Retinal pigment epithelial cell (primary cell): ENCODE measurements around the gene FAM83F.

Experiments used
- DNase-seq: peaks from one replicate; pipeline ENCODE4 v3.0.0-alpha.2; 2010; ENCODE audit warnings: low read depth
- H3K4me3 ChIP-seq: 2 replicates; pipeline ENCODE4 v1.5.1; 2011; ENCODE audit warnings: mild to moderate bottlenecking, low read length, control low read depth, moderate library complexity
- TF ChIP-seq, protein P1 (sequence below): conservative IDR thresholded peaks from 2 replicates; pipeline ENCODE4 v1.5.1; 2011; ENCODE audit warnings: low read depth, low read length, control low read depth, inconsistent platforms

The FAM83F gene

DNA sequence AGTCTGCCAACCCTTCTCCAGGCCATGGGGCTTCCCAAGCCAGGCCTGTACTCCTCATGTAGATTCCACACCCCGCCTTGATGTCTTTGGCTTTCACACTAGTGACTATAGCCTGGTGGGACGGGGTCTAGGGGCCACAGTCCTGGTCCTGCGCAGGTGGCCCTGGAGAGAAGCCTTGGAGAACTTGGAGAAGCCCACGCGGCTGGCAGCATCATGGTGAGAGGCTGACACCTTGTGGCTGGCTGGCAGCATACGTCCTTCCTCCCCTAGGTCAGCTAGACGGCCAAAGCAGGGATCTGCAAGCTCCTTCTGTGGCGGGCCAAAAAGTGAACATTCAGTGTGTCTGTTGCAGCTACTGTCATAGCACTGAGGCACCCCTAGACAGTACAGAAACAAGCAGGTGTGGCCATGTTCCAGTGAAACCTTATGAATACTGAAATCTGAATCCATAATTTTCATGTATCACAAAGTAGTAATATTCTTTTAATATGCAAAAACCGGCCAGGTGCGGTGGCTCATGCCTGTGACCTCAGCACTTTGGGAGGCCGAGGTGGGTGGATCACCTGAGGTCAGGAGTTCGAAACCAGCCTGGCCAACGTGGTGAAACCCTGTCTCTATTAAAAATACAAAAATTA is 42.0 kb downstream of the FAM83F start:
- no peak for DNase-seq
- TF ChIP-seq, protein P1, sequence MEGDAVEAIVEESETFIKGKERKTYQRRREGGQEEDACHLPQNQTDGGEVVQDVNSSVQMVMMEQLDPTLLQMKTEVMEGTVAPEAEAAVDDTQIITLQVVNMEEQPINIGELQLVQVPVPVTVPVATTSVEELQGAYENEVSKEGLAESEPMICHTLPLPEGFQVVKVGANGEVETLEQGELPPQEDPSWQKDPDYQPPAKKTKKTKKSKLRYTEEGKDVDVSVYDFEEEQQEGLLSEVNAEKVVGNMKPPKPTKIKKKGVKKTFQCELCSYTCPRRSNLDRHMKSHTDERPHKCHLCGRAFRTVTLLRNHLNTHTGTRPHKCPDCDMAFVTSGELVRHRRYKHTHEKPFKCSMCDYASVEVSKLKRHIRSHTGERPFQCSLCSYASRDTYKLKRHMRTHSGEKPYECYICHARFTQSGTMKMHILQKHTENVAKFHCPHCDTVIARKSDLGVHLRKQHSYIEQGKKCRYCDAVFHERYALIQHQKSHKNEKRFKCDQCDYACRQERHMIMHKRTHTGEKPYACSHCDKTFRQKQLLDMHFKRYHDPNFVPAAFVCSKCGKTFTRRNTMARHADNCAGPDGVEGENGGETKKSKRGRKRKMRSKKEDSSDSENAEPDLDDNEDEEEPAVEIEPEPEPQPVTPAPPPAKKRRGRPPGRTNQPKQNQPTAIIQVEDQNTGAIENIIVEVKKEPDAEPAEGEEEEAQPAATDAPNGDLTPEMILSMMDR: peak; percentile 88
- no peak overlapping the region for H3K4me3 ChIP-seq

DNA sequence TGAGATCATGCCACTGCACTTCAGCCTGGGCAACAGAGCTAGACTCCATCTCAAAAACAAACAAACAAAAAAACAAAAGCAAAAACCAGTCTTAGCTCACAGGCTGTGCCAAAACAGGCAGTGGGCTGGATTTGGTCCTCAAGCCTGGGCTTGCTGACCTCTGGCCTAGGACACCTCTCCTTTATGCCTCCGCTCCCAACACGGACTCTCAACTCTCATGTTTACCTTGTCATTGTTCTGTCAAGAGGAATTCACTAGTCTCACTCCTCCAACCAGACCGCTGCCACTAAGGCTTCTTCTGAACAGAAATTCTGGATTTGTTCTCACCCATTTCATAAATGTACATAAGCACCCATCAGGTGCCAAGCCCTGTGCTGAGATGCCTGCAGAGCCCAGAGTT is 42.6 kb downstream of the FAM83F start:
- TF ChIP-seq, protein P1: no peak

DNA sequence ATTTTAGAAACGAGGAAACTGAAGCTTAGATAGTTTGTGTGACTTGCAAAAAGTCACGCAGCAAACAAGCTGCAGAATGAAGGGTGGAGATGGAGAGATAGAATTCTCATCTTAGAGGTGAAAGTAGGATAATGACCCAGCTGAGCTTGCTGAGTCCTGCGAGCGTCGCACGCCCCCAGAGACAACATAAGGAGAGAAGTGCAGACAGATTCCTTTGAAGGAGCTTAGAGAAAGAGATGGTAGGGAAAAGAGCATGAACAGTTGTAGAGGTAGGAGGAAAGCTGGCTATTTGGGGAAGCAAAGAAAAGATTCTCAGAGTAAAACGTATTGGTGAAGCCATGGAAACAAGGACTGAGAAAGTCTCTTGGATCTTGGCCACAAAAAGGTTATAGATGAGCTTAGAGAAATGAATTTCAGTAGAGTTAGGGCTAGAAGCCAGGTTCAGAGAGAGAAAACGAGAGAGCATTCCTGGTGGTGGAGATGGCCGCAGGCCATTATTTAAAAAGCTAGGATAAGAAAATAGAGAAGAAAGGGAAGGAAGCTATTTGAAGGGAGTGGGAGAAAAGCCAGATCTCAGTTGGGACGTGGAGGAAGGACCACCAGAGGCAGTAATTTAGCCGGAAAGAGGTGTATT is 44.8 kb downstream of the FAM83F start:
- DNase-seq: no peak
- no peak overlapping the region for H3K4me3 ChIP-seq
- TF ChIP-seq, protein P1: no peak

More for the DNA sequence above, 42.6 kb downstream of the FAM83F start:
- DNase-seq: no peak
- no peak overlapping the region for H3K4me3 ChIP-seq

DNA sequence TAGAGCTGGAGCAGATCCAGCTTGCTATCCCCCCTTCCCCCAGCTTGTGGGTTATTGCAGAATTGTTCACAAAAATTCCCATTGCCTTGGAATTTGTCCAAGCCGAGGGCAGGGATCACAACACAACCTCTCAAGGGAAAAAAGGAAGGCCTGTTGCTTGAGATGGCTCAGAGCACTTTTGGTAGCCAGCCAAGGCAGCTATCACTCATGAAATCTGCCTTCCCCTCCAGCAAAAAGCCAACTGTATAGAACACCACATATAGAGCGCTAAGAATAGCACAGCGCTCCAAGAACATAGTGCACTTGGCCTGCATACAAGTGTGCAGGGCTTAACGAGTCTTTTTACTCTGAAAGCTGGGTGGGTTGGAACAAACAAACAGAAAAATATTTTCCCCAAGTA is 46.2 kb downstream of the FAM83F start:
- peak; percentile 47 for DNase-seq
- TF ChIP-seq, protein P1: no peak
- no peak overlapping the region for H3K4me3 ChIP-seq

DNA sequence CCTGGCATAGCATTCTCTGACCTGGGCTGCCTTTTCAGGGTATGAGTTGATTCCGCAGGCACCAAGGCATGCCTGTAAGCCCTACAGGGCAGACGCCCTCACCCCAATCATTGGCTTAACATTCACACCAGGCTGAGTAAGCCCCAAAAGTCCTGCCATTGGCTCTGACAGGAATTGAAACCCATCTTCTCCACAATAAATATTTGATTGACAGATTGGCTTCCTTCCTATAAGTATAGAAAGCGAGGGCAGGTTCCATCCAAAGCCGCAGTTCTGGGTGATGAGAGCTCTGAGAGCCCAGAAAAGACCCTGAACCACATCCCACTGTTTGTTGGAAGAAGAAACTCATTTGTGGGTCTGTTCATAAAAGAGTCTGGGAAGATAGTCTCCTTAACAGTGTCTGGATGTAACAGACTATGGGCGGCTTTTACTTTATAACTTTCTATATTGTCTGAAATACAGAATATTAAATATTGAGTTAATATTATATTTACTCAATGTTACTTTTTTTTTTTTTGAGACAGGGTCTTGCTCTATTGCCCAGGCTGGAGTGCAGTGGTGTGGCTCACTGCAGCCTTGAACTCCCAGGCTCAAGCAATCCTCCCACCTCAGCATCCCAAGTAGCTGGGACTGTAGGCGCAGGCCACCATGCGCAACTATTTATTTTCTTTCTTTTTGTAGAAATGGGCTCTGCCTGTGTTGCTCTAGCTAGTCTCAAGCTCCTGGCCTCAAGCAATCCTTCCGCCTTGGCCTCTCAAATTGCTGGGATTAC is 46.8 kb downstream of the FAM83F start:
- TF ChIP-seq, protein P1: no peak
- H3K4me3 ChIP-seq: no peak overlapping the region
- DNase-seq: no peak

DNA sequence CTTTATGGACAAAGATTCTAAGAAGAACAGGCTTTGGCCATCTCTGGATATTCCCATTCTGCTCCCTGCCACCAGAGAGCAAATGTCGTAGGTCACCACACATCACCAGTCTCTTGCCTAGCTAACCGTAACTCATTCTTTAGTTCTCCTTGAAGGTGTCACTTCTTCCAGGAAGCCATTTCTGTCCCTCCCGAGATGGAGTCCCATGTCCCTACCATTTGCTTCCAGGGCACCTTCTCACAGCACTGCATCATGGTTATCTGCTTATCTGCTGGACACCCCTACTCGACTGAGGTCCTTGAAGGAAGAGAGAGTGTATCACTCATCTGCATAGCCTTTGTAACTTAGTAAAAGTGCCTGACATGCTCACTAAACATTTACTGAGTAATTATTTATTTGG is 47.6 kb downstream of the FAM83F start:
- H3K4me3 ChIP-seq: no peak overlapping the region
- no peak for DNase-seq
- TF ChIP-seq, protein P1: no peak

DNA sequence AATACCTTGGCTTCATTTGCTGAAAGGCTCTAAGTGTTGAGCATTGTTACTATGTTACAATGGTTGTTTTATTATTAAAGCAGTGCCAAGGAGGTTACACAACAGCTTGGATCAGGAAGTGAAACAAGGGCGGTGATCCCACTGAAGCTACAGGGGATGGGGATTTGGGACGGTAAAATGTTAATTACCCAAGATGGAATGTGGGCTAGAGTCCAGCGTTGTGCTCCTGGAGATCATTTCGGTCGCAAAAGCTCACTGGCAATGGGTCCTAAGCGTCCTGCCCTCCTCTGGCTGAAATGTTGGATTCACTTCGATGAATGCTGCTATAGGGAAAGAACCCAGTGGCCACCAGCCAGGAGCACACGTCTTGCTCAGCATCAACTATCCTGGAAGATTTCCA is 48.3 kb downstream of the FAM83F start:
- TF ChIP-seq, protein P1: no peak
- no peak overlapping the region for H3K4me3 ChIP-seq
- DNase-seq: no peak
